DOHH2 (cell line): ENCODE results near the gene NCAN.

ENCODE experiments used
- H3F3A ChIP-seq: fragments of 200-600 bp; sonication (generic), shearing (Covaris generic); 2 replicates; pipeline ENCODE4 v1.6.0; 2016; ENCODE audit warnings: antibody characterized with exemption, mild to moderate bottlenecking; ENCODE audit not compliant: control insufficient read depth, insufficient read depth
- H3K27ac ChIP-seq: fragments of 200-600 bp; sonication (generic); 2 replicates; pipeline ENCODE4 v1.5.1; 2014; ENCODE audit warnings: low read depth, mild to moderate bottlenecking, low read length, moderate library complexity
- H3K27me3 ChIP-seq: fragments of 200-600 bp; sonication (generic); 2 replicates; pipeline ENCODE4 v1.6.1; 2014; ENCODE audit warnings: mild to moderate bottlenecking, low read length, mixed read lengths; ENCODE audit not compliant: control insufficient read depth
- H3K36me3 ChIP-seq: fragments of 200-600 bp; sonication (generic); 2 replicates; pipeline ENCODE4 v1.6.1; 2014; ENCODE audit warnings: mild to moderate bottlenecking, low read length, moderate library complexity, mixed read lengths; ENCODE audit not compliant: control insufficient read depth
- H3K4me1 ChIP-seq: fragments of 200-600 bp; sonication (generic); 2 replicates; pipeline ENCODE4 v1.6.1; 2014; ENCODE audit warnings: mild to moderate bottlenecking, low read length, mixed read lengths; ENCODE audit not compliant: control insufficient read depth
- H3K4me2 ChIP-seq: fragments of 200-600 bp; sonication (generic); 2 replicates; pipeline ENCODE4 v1.6.0; 2014; ENCODE audit warnings: mild to moderate bottlenecking, low read length, moderate library complexity
- H3K4me3 ChIP-seq: fragments of 200-600 bp; sonication (generic); 2 replicates; pipeline ENCODE4 v1.5.1; 2014; ENCODE audit warnings: mild to moderate bottlenecking, low read length, mixed read lengths
- H3K79me2 ChIP-seq: fragments of 200-600 bp; sonication (generic); 2 replicates; pipeline ENCODE4 v1.6.1; 2014; ENCODE audit warnings: mild to moderate bottlenecking, low read length, mixed read lengths; ENCODE audit not compliant: control insufficient read depth
- H3K9me2 ChIP-seq: fragments of 200-600 bp; sonication (generic); replicated peaks from 2 replicates; pipeline ENCODE4 v1.6.1; 2014; ENCODE audit warnings: mild to moderate bottlenecking, low read length, mixed read lengths; ENCODE audit not compliant: control insufficient read depth
- H3K9me3 ChIP-seq: fragments of 200-600 bp; sonication (generic); 2 replicates; pipeline ENCODE4 v1.6.1; 2014; ENCODE audit warnings: antibody characterized with exemption, low read length, mixed read lengths; ENCODE audit not compliant: control insufficient read depth, insufficient read depth
- H4K20me1 ChIP-seq: fragments of 200-600 bp; sonication (generic); 2 replicates; pipeline ENCODE4 v1.6.0; 2014; ENCODE audit warnings: low read depth, mild to moderate bottlenecking, antibody characterized with exemption, low read length, moderate library complexity; ENCODE audit not compliant: control insufficient read depth, insufficient read depth
- EZH2phosphoT487 ChIP-seq: fragments of 200-600 bp; sonication (generic); IDR thresholded peaks from 2 replicates; pipeline ENCODE4 v1.6.1; 2017; ENCODE audit warnings: borderline replicate concordance, mild to moderate bottlenecking, antibody characterized with exemption, low read length, moderate library complexity, mixed read lengths
- TF ChIP-seq, protein P1 (sequence below): fragments of 200-600 bp; sonication (generic); IDR thresholded peaks from one replicate; pipeline ENCODE4 v1.5.1; 2014; ENCODE audit warnings: antibody characterized with exemption, mild to moderate bottlenecking, low read depth, low read length; ENCODE audit not compliant: poor library complexity, severe bottlenecking

The NCAN gene

GRCh38 chr19:19209372-19209771, 2.4 kb upstream of the NCAN start:
- Histone ChIP-seq H3K4me1 (no peaks in the 10 kb centered on the region; the same call in 1 of the 2 replicates), H3K27ac (no peak overlapping the region), H3K27me3 (peaks cover 10% of the 10 kb centered on the region), H3F3A (no peaks in the 10 kb centered on the region), H3K4me2 (no peak overlapping the region), H4K20me1 (no peaks in the 10 kb centered on the region), H3K9me2 (no peaks in the 10 kb centered on the region), H3K4me3 (no peak overlapping the region), H3K9me3 (no peaks in the 10 kb centered on the region), H3K79me2 (no peaks in the 10 kb centered on the region), H3K36me3 (no peaks in the 10 kb centered on the region)
- TF ChIP-seq, protein P1, sequence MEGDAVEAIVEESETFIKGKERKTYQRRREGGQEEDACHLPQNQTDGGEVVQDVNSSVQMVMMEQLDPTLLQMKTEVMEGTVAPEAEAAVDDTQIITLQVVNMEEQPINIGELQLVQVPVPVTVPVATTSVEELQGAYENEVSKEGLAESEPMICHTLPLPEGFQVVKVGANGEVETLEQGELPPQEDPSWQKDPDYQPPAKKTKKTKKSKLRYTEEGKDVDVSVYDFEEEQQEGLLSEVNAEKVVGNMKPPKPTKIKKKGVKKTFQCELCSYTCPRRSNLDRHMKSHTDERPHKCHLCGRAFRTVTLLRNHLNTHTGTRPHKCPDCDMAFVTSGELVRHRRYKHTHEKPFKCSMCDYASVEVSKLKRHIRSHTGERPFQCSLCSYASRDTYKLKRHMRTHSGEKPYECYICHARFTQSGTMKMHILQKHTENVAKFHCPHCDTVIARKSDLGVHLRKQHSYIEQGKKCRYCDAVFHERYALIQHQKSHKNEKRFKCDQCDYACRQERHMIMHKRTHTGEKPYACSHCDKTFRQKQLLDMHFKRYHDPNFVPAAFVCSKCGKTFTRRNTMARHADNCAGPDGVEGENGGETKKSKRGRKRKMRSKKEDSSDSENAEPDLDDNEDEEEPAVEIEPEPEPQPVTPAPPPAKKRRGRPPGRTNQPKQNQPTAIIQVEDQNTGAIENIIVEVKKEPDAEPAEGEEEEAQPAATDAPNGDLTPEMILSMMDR: no peak
- TF ChIP-seq EZH2phosphoT487: no peak

GRCh38 chr19:19212916-19213315, 1.2 kb downstream of the NCAN start:
- Histone ChIP-seq H3K4me3 (no peak overlapping the region), H3K27ac (no peak overlapping the region), H4K20me1 (no peaks in the 10 kb centered on the region), H3F3A (no peaks in the 10 kb centered on the region), H3K27me3 (peaks cover 11% of the 10 kb centered on the region), H3K9me3 (no peaks in the 10 kb centered on the region), H3K4me2 (no peak overlapping the region), H3K9me2 (no peaks in the 10 kb centered on the region), H3K36me3 (no peaks in the 10 kb centered on the region), H3K79me2 (no peaks in the 10 kb centered on the region), H3K4me1 (peaks cover 4% of the 10 kb centered on the region; the same call in 1 of the 2 replicates)
- no peak for TF ChIP-seq EZH2phosphoT487
- TF ChIP-seq, protein P1: no peak

GRCh38 chr19:19213426-19214158, 1.8 kb downstream of the NCAN start:
- peaks cover 11% of the 10 kb centered on the region for H3K27me3 ChIP-seq

More at GRCh38 chr19:19213426-19214158, 1.8 kb downstream of the NCAN start:
- peaks cover 4% of the 10 kb centered on the region; the same call in 1 of the 2 replicates for H3K4me1 ChIP-seq
- H3K79me2 ChIP-seq: no peaks in the 10 kb centered on the region
- no peaks in the 10 kb centered on the region for H3K9me3 ChIP-seq
- H4K20me1 ChIP-seq: no peaks in the 10 kb centered on the region
- TF ChIP-seq, protein P1: no peak
- no peak for TF ChIP-seq EZH2phosphoT487
- no peak overlapping the region for H3K27ac ChIP-seq
- H3K9me2 ChIP-seq: no peaks in the 10 kb centered on the region
- H3F3A ChIP-seq: no peaks in the 10 kb centered on the region
- no peak overlapping the region for H3K4me2 ChIP-seq
- H3K4me3 ChIP-seq: no peak overlapping the region
- H3K36me3 ChIP-seq: no peaks in the 10 kb centered on the region
